GM19438 (cell line): ENCODE measurements around the gene UQCC2.

Source experiments
- ATAC-seq: cut with Tn5 transposase; IDR thresholded peaks from one replicate; pipeline ENCODE4 v1.9.1; 2021; ENCODE audit warnings: low read depth; ENCODE audit not compliant: unreplicated experiment

The UQCC2 gene

DNA sequence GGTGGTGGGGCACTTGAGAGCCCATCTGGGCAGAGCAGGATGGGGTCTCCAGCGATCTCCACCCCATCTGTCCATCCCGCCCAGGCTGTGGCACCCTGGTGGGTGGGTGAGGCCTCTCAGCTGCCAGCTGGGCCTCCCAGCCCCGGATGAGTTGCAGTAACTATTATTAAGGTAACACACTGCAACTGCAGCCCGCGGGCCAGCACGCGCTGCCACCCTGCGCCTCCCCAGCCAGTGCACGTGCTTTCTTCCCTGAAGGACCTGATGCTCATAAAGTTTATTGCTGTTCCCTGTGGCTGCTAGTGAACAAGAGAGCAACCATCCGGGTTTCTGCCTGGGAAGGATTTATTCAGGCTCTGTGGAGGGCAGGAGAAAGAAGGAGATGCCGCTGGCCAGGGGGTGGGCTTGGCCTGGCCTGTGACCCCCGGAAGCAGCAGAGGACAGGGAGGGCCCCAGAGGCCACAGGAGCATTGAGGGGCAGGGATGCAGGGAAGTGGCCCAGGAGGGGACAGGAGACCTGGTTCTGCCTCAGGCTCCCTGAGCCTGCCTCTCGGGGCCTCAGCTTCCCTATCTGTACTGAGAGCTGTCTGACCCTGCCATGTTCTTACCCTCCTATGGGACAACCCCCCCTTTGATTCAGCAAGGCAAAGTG lies 33.5 kb upstream of the UQCC2 start:
- no peak for ATAC-seq

DNA sequence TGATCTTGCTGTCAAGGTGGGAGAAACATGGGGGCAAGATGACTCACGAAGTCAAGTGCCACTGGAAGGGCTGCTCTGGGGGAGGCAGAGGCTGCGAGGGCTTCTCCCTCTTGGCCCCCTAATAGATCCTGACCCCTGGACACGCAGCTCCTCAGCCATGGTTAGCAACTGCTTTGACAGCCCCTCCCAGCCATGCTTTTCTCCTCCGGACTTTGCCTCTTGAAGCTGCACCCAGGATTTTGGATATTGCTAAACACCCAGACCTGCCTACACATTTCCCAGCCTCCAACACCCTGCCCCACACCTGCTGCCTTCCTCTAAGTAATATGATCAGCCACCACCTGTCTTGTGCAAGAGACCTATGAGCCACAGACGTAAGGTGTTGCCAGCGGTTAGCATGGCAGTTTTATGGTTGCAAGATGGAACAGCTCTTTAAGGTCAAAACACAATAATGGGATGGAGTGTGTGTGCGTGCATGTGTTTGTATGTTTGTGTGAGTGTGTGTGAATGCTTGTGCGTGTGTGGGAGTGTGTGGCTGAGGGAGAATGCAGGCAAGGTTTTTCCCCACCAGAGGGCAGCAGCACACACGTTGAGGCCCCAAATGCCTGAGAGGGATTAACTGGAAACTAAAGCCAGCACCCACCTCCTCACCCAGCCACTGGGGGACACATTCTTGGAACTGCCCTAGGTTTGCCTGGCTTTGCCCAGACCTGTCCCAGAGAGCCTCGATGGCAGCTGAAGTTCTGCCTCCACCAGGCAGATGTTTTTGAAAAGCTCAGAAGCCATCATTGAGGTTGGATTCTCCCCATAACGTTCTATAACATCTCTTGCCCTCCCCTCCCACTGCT lies 32.7 kb upstream of the UQCC2 start:
- no peak for ATAC-seq

DNA sequence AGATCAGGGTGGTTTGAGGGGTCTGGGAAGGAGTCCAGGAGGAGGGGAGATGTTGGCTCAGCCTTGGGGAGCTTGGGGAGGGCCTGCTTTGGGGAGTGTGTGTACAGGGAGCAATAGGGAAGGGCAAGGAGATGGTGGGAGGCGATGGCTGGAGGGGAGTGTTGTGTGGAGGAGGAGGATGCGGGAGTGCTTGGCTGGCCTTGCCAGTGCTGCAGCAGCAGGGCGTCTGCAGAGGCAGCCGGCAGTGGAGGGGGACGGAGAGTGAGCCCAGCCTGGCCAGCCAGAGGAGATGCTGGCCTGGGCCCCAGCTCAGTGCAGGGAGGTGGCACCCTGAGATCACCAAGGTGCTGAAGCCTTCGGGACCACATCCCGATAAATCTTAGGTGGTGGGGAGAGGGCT lies 31.3 kb upstream of the UQCC2 start:
- no peak for ATAC-seq

DNA sequence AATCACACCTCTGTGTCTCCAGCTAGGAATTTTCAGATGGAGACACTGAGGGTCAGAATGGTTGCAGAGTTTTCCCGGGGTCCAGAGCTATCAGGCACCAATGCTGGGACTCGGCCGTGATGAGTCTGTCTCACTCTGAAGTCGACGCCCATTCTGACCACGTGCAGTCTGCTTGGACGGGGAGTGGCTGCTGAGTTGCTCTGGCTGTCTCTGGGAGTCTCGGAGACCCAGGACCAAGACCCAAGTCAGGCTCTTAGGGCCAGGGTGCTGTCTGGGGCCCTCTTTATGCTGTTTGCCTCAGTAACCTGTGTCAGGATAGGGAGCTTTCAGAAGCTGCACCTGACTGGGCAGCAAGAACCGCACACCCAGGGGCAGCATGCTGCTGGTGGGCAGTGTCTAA lies 30.6 kb upstream of the UQCC2 start:
- ATAC-seq, result no peak

DNA sequence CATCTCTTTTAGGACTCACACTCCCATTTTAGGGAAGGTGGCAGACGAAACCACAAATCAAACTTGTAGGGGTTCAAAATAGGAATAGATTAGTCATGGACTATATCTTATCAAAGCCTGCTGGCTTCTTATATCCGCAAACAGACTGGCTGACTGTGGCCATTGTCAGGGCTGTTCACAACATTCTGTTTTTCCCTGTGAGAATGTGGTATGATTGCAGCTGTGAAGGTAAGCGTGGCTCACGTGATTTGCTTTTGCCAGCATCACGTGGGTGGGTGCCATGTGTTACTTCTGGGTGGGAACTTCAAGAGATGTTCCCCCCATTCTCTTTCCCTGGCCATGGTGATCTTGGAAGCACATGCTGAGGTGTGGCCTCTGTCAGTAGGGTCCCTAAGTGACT lies 29.3 kb upstream of the UQCC2 start:
- ATAC-seq, result no peak

DNA sequence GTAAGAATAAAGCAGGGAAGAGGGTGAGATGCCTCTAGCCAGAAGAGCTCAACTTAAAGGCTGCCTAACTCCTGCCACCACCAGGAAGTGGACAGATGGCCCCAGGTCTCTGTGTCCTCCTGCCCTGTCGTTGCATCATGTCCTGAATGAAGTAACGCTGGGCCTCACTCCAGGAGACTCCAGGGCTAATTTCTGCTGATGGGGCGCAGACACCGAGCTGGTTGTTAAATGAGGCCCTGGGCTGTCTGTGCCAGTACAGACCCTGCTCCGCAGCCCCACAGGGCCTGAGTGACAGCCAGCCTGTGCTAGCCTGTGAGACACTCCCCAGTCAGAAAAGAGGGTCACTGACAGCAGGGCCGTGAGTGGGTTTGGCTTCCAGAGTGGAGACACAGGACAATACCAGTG lies 28.7 kb upstream of the UQCC2 start:
- ATAC-seq, result no peak

DNA sequence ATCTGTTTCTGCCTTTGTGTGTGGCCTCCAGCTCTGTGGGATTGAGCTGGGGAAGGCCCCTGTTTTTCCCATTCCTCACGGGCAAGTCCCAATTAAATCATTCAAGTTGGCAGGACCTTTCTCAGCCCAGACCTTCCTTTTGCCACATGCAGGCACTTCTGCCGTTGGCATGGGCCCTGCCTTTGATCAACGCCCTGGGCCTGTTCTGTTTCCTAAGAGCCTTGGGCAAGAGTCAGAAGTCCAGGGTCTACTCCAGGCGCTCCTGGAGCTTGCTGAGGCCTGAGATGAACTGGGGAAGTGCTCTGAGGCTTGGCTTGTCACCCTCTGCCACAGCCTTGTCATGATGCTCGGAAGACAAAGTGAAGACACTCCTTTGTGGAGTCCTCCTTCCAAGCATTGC lies 28.1 kb upstream of the UQCC2 start:
- ATAC-seq, result no peak

DNA sequence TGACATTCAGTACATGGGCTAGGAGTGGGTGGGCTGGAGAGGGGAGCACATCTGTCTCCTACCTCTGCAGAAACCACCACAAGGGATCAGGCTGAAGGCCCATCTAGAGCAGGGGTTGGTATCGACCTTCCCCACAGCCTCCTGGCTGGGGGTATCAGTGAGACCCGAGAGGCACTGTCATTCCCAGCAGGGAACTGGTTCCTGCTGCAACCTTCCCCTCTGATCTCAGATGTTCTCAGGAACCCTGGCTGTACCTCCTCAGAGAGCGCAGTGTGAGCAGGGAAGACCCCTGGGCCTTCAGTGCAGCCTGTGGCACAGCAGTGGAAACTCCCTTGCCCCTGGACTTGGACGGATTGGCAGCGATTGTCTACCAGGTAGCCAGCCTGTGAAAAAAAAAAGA lies 27.4 kb upstream of the UQCC2 start:
- ATAC-seq, result no peak

DNA sequence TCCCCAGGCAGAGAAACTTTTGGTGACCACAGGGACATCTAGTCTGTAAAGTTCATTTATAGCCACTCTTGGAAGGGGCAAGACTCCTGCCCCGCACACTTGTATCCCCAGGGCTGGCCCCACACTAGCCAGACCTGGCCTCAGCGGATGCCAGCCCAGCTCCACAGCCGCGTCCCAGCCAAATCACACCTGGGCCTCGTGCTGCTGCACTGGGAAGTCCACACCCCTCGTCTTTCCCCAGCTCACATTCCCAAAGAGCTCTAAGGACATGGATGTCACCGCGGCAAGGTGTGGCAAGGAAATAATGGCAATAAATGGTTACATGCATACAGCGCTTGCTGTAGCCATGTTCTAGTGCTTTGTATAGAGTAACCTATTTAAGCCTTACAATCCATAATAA lies 26.7 kb upstream of the UQCC2 start:
- ATAC-seq, result no peak

DNA sequence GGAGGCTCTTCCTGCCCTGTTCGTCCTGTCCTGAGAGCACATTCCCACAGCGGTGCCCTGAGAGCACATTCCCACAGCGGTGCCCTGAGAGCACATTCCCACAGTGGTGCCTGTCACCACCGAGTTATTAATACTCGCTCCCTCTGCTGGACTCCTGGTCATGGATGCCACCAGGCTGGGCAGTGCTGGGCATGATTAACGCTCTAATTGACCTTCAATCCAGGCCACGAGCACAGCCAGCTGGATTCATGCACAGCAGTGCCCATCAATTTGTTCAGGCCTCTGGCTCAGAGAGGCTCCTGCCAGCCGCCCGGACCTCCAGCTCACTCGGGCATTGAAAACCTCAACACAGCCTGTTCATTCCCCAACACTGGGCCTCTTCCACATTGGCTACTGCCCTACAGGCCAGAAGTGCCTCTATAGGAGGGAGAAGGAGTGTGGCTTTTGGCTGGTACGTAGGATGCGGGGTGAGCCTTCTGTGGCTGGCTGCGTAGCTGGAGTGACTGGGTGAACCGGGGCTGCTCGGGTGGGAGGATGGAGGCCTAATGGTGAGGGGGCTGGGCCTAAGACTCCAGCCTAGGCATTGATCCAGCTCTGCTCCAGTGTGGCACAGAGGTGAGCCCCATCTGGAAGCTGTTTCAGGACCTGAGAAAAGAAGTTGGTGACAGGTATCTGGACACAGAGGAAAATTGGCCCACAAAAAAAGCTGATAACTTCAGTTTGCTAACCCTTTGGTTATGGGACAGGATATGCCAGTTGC lies 25.9 kb upstream of the UQCC2 start:
- ATAC-seq, result no peak

DNA sequence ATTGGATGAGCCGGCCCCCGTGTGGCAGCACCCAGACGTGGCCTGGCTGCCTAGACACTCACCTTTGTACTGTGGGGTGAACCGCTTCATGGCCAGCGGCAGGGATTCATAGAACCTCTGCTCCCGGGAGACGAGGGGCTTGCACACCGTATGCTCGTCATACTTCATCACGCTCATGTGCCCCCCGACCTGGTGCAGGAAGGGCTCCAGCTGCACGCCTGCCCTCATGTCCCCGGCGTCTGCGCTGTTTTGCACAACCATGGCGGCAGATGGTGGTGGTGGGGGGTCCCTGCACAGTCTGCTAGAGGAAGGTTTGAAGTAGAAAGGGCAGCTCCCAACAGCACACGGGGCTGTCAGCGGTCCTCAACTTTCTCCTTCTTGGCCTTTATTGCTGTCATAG lies 23.7 kb upstream of the UQCC2 start:
- no peak for ATAC-seq

DNA sequence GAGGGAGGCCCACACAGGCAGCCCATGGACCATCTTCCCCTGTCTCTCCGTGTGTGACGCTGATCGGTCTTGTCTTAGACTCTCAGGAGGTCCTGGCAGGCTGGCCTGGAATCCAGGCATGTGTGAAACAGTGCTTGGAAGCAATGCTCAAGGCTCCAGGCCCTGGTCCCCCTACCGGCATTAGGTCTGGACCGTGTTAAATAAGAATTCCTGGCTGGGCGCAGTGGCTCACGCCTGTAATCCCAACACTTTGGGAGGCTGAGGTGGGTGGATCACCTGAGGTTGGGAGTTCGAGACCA lies 22.2 kb upstream of the UQCC2 start:
- no peak for ATAC-seq

DNA sequence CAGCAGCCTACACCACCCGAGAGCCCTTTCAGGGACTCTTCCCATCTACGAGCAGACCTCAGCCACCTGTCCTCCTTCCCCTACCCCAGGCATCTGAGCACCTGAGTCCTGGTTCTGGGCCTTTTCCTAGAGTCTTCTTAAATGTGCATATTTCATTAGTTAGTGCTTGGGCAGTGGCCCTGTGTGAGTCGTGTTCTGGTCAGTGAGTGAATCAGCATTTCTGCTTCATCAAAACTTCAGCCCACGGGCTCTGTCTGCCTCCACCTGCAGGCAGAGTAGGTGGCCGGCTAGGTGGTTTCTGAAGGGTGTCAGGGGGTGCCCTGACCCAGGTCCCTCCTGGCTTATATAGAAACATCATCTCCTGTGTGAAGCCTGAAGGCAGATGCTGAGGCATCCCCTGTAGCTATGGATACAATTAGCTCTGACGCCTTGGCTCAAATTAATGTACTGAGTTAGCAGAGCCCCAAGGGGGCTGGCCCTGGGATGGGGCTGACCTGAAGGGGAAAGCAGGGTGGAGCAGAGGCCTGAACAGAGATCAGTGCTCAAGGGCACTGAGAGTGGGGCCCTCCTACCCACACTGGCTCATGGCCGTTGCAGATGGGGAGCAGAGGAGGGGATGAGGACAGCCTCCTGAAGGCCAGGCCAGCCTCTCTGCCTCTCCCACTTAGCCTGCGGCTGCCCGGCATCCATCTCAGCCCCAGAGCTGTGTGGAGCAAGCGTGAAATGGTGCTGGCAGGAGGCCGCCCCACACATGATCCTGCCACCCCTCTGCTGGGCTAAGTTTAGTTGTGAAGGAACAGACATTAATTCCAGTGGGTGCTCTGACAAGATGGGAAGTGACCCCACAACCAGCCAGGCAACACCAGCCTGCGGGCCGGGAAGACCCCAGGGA lies 21.6 kb upstream of the UQCC2 start:
- ATAC-seq, result no peak

DNA sequence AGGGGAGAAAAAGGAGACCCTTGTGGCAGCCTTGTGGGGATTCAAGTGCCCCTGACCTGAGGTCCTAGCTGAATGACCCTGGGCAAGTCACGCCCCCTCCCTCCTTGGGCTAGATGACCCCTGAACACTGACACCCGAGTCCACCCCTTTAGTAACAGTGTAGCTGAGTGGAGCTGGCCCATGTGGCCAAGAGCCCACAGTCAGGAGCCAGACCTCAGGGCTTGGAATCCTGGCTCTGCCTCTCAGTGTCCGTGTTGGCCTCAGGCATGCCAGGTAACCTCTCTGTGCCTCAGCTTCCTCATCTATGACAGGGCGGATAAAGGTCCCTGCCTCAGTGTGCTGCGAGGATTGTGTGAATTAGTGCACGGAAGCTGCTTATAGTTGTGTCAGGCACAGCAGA lies 20.9 kb upstream of the UQCC2 start:
- ATAC-seq, result no peak

DNA sequence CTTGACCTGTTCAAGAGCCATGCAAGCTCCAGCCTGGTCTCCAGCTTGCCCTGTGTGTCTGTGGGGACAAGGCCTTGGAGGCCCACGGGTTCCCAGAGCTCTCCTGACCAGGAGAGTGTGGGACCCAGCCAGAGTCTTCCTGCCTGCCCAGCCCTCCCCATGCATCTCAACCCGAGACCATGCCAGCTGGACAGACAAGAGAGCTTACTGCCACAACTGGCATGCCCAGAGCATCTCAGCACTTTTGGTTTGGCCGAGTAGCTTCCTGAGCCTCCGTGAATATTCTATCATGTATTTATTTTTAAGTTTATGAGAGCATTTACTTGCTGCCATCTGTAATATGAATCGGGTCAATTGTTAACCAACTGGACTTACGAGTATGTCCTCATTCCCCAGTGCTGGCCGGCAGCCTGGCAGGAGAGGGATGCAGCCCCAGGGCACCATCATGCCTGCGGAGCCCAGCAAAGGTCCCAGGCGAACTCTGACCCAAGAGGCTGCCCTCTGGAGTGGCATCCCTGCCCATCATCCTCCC lies 20.3 kb upstream of the UQCC2 start:
- no peak for ATAC-seq

DNA sequence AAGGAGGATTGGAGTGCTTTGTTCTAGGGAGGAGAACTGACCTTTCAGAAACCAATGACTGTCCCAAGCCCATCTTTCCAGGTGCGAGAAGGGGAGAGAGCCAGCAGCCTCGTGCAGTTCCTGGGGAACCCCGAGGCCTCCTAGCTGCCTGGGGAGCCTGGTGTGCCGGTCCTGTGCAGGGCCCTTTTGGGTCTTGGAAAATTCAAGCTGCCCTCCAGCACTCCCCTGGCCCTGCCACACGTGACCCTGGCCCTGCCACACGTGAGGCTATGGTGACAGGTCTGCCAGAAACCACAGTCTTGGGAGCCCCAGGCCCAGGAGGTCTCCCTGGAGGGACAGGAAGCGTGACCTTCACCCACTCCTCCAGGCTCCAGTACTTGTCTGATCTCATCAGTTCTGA lies 19.5 kb upstream of the UQCC2 start:
- no peak for ATAC-seq

DNA sequence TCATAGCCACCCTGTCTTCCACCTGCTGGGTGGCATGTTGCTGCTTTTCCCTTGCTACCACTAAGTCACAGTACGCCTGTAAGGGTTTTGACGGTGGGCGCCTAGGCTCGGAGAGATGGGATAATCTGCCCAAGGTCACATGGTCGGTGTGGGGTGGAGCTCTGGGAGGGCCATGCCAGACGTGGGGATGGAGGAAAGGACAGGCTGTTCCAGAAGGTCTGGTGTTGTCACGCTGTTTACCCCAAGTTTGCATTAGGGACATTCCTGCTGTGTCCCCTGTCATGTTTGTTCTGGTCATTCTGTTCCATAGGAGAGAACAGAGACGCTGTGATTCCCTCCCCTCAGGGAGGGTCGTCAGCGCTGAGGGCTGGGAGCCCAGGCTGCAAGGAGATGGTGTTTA lies 19.1 kb upstream of the UQCC2 start:
- ATAC-seq, result no peak

DNA sequence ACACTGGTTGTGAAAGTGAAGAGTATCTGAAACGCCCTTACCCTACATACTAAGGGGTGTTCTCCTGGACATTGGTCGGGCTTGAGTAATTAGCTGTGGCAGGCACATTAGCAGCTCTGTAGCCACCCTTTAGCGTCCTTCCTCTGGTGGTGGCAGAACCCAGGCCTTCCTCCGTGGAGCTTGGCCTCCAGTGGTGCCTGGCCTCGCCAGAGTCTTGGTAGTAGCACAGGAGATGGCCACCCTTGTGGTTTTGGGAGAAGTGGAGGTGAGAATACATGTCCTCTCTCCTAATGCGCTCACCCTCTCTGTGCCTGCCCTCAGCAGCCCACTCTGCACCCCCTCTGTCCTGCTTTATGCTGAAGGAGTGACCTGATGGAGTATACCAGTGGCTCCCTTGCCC lies 17.6 kb upstream of the UQCC2 start:
- ATAC-seq, result no peak

DNA sequence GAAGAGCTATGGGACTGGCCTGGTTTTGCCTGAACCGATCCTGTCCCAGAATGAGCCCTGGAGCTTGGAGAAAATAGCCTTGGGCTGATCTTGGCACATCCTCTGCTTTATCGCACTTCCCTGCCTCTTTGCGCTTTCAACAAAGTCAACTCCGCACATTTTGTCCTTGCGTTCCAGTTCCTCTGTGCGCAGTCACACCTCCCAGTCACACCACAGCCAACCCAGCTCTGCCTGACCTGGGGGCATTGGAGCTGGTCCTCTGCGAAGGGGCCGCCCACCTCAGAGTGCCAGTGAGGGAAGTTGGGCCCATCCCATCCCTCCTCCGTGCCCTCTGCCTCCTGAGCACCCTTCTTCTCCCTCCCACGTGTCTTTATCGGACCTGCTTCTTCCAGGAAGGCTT lies 16.9 kb upstream of the UQCC2 start:
- no peak for ATAC-seq

DNA sequence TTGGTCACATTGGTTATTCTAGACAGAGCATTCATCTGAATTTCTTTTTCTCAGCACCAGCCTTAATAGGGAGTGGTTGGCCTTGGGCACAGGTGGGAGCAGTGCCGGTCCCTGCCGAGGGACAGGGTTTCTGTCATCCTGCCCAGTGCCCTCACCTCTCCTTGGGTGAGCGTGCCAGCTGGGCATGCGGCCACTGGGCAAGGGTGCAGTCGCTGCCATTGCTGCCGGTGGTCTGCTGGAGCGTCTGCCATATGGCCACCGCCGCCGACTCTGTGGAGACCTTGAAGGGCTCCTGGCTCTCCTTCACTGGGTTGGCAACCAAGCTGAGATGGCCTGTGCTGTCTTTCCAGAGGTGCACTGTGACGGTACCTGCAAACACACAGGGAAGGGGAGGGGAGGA lies 16.4 kb upstream of the UQCC2 start:
- ATAC-seq, result no peak

DNA sequence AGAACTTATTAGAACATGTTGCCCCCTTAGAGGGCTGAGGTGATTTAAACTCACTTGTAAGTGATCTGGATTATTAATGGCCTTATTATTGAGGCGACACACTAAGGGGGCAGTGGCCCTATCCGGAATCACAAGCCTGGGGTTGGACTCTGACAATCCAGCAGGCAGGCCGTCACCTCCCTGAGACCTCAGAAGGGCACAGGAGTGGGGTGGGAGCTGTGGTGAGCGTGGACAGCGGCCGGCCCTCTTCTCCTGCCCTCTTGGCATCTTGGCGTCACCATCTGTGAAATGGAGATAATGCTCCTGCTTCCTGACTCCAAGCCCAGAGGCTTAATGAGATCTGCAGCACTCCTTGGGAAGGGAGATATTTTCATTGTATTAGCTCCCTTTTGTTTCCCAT lies 15.6 kb upstream of the UQCC2 start:
- ATAC-seq, result no peak
